IPS-NIHi7 (cell line): ENCODE data around the gene LIF.
A peak's percentile ranks its signal among the peaks of the same experiment; 100 is the strongest.

Source experiments
- DNase-seq: peaks from one replicate; pipeline ENCODE4 v3.0.0; 2012; ENCODE audit warnings: mixed read lengths; ENCODE audit errors: extremely low spot score

LIF gene

DNA sequence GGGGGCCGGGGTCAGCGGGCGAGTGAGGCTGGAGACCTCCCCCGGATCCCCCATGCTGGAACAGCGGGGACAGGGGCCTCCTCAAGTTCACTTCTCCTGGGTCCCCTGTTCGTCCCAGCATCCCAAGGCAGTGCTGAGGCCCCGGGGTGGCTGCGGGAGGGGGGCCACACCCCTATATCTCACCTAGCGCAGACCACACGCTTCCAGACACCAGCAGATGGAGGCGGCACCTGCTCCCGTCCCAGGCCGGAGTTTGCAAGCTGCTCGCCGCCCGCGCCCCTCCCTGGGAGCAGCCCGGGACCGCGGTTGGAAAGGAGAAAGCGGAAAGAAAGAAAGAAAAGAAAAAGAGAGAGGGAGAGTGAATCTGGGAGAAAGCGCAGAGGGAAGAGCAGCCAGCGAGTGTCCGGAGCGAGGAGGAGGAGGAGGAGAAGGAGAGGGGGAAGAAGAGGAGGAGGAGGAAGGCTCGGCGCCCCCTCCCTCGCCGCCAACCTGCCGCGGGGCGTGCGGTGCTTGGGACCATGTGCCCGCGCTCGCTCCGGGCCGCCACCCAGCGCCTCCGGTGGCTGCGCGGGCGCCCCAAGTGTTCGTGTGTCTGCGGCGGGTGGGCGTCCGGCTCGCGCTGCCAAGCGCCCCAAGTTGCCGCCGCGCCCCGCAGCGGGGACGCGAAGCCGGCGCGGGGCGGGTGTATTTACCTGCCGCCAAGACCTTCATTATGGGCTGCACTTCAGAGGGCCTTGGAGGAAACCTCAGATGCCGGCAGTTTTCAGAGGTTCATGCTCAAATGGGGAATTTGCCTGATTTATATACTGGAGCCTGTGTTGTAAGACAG lies at the start of gene LIF:
Gene LIF (minus strand): TSS at position 775 of the 829 bp plus-strand sequence. CDS start 64 bp downstream, at position 711.
- no peak for DNase-seq

GRCh38 chr22:30296324-30296723 lies 49.8 kb upstream of the LIF start:
- no peak for DNase-seq

GRCh38 chr22:30295576-30295975 lies 49.0 kb upstream of the LIF start:
- no peak for DNase-seq

GRCh38 chr22:30294830-30295229 lies 48.3 kb upstream of the LIF start:
- DNase-seq: no peak

GRCh38 chr22:30294066-30294465 lies 47.5 kb upstream of the LIF start:
- no peak for DNase-seq

GRCh38 chr22:30293026-30293425 lies 46.5 kb upstream of the LIF start:
- no peak for DNase-seq

DNA sequence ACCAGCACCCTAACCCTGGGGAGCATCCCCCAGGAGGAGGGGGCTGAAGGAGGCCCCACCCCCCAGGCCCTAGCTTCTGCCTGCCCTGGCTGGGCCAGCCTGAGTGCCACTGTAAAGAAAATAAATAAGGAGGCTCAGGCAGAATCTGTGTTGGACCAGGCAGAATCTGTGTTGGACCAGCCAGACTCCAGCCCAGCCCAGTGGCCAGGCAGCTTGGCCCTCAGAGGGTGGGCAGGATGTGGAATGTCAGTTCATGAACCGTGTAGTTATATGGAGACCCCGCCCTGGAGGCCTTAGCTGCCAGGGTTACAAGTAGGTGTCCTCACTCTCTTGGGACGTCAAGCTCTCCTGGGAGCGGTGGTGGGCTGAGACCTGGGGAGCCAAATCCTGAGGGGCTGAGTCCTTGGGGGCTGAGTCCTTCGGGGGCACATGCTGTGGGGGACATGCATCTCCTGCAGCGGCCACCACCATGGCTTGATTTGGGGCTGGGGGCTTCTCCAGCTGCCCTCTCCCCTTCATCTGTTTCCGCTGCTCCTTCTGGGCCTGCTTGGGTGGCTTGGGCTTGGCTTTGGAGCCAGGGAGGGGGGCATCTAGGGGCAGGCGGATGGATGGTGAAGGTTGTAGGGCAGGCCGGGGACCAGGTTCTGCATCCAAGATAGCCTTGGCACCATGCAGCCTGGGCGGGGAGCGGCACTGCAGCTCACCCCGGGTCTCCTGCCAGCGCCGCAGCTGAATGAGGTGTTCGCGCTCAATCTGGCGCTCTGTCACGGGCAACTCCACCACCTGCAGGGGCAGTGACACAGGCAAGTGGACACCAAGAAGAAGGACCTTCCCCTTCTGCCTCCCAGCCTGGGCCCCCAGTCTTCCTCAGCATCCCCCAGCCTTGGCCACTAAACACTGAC lies 45.8 kb upstream of the LIF start:
- DNase-seq: no peak

GRCh38 chr22:30291058-30291892 lies 44.7 kb upstream of the LIF start:
- DNase-seq: no peak

DNA sequence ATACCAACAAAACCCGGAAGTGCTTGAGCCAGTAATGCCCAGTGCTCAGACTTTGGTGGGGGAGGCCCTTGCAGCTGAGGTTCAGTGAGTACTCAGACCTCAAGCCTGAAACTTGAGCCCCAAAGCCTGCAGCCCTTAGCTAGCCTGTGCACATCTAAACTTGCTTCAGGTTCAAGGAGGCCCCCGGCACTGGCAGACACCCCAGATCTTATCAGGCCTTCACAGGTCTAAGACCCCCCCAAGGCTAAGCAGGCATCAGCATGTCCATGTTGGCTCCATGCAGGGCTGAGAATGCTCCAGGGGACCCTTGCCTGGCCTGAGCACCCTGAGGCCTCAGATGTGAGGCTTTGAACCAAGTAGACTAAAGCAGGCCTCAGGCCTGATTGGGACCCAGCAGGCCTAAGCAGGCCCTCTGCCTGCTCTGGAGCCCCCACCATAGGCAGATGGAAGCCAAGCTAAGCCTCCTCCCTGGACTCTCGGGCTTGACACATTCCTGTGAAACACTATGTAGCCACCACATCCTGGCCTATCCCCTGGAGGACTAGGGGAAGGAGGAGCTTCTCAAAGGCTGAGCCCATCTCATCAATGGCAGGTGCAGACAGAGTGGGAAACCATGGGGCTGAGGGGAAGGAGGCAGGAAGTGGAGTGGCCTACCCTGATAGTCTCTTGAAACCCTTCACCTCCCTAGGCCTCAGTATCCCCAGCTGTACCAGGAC lies 43.9 kb upstream of the LIF start:
- DNase-seq: no peak

DNA sequence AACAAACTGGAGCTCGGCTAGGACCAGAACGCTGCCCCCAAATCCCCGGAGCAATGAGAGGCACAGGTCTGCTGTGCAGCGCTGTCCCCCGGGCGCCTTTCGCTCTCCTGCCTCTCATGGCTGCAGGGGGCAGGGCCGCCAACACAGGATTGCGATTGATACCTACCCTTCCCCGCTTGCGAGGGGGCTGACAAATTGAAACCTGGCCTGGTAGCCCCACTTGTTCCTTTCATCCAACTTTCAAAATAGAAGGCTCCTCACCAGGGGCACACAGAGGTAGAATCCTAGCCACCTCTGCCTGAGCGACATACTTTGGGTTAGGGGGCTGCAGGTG lies 43.4 kb upstream of the LIF start:
- DNase-seq: no peak

DNA sequence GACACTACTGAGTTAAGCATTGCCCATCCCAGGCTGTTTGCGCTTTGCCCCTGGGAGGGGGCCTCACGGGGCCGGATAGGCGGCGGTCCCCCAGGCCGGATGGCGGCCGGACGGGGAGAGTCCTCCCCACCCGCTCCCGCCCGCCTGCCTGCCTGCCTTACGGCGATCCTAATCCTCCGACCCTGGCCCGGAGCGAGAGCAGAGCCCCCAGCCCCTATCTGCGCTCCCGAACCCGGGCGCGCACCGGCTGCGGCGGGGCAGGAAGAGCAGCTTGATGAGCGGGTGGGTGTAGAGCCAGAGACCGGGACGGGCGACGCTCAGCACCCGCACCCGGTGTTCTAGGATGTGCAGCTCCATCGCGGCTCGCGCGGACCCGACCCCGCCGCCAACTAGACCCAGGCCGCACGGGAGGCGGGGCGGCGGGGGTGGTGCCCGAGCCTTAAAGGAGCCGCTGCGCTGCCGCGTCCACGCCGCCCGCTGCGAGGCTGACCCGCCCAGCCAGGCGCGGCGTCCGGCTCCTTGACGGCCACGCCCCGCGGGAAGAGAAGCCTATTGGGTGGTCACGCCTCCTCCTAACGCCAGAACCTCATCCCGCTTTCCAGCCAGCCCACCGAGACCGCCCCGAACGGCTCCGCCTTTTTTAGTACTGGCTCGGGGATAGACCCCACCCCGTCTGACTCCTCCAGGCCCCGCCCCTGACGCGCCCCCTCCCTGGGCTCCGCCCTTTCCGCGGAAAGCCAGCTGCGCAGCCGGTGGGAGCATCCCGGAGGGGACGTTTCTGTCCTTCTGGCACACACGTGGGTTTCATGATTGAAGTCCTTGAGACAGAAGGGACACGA lies 42.8 kb upstream of the LIF start, which contains the start of gene CASTOR1:
Gene CASTOR1 (minus strand): TSS at position 365 of the 839 bp plus-strand sequence. CDS start 8 bp downstream, at position 357.
- peak; percentile 100 for DNase-seq

GRCh38 chr22:30288419-30289140 lies 42.0 kb upstream of the LIF start:
- no peak for DNase-seq

- DNase-seq: peak; percentile 93
Observed at GRCh38 chr22:30287648-30288418, 41.3 kb upstream of the LIF start.

DNA sequence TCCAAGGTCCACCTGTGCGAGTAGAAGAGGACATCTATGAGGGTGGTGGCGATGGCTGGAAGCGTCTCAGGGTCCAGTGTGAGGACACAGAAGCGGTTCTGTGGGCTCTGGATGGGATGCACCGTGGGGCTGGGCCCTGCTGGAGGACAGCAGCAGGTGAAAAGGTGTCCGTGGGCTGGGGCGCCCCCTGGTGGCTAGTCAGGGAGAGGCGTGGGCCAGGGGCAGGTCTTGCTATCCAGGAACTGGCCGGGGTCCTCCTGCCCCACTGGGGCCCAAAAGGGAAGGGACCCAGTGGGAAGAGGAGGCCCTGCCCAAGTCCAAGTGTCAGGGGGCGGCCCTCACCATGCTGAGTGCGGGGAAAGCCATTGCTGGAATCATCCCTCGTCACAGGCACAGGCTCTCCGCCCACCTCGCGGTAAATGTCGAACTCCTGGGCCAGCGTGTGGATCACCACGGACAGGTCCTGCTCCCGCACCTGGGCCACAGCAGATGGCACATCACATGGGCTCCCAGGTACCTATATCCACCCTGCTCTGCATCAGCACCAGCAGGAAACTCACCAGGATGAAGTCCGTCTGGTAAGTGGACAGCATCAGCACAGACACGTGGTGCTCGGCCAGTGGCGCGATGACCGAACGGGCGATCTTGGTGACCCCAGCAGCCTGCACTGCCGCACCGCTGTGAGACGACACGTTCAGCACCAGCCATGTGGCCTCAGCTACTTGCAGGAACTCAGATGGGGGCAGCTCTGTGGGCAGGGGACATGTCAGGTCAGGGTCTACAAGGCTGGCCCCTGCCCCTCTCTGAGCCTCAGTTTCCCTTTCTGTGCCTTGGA lies 40.5 kb upstream of the LIF start:
- DNase-seq: peak; percentile 86

DNA sequence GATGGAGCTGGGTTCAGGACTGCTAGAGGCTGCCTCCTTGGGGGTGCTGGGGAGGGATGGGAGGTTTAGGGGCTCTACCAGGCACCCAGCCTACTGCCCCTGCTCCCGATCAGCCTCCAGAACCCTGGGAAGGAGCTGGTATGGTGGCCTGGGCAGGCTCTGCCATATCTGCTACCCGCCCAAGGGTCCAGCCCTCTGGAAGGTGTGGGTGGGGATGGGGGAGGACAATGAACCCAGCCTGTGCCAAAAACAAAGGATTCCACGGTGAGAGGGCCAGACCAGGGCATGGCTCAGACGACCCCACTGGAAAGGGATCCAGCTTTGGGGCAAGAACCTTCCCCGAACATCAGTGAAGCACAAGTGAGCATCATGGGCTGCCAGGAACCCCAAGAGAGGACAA lies 39.8 kb upstream of the LIF start:
- DNase-seq: no peak

GRCh38 chr22:30285846-30286200 lies 39.3 kb upstream of the LIF start:
- DNase-seq: no peak

GRCh38 chr22:30285176-30285845 lies 38.8 kb upstream of the LIF start:
- DNase-seq: no peak
